AG10803 (cell line): Measurements from ENCODE around the gene SHLD1.

ENCODE experiments used
- DNase-seq: peaks from one replicate; pipeline ENCODE4 v3.0.0; 2010; ENCODE audit warnings: low read depth
- H3K4me3 ChIP-seq: 2 replicates; pipeline ENCODE4 v1.5.1; 2011; ENCODE audit warnings: mild to moderate bottlenecking, low read length, control low read depth
- TF ChIP-seq, protein P1 (sequence below): conservative IDR thresholded peaks from 2 replicates; pipeline ENCODE4 v1.5.1; 2011; ENCODE audit warnings: mild to moderate bottlenecking, low read length, control low read depth, inconsistent platforms

Gene SHLD1

GRCh38 chr20:5784735-5785134, 34.5 kb downstream of the SHLD1 start:
- no peak overlapping the region for H3K4me3 ChIP-seq
- no peak for DNase-seq
- TF ChIP-seq, protein P1, sequence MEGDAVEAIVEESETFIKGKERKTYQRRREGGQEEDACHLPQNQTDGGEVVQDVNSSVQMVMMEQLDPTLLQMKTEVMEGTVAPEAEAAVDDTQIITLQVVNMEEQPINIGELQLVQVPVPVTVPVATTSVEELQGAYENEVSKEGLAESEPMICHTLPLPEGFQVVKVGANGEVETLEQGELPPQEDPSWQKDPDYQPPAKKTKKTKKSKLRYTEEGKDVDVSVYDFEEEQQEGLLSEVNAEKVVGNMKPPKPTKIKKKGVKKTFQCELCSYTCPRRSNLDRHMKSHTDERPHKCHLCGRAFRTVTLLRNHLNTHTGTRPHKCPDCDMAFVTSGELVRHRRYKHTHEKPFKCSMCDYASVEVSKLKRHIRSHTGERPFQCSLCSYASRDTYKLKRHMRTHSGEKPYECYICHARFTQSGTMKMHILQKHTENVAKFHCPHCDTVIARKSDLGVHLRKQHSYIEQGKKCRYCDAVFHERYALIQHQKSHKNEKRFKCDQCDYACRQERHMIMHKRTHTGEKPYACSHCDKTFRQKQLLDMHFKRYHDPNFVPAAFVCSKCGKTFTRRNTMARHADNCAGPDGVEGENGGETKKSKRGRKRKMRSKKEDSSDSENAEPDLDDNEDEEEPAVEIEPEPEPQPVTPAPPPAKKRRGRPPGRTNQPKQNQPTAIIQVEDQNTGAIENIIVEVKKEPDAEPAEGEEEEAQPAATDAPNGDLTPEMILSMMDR, result no peak

GRCh38 chr20:5785146-5785545, 34.9 kb downstream of the SHLD1 start:
- TF ChIP-seq, protein P1, result no peak
- no peak for DNase-seq
- no peak overlapping the region for H3K4me3 ChIP-seq

GRCh38 chr20:5786930-5787795, 37.0 kb downstream of the SHLD1 start:
- DNase-seq, result peak; percentile 62
- H3K4me3 ChIP-seq, result no peak overlapping the region
- TF ChIP-seq, protein P1, result no peak

- DNase-seq, result no peak
- TF ChIP-seq, protein P1, result no peak
- no peak overlapping the region for H3K4me3 ChIP-seq
Observed at GRCh38 chr20:5787796-5788165, 37.6 kb downstream of the SHLD1 start.

GRCh38 chr20:5788385-5788895, 38.2 kb downstream of the SHLD1 start:
- TF ChIP-seq, protein P1, result peak; percentile 98
- peak; percentile 88 for DNase-seq

GRCh38 chr20:5789827-5790226, 39.6 kb downstream of the SHLD1 start:
- no peak for DNase-seq
- TF ChIP-seq, protein P1, result no peak
- no peak overlapping the region for H3K4me3 ChIP-seq

More at GRCh38 chr20:5788385-5788895, 38.2 kb downstream of the SHLD1 start:
- no peak overlapping the region for H3K4me3 ChIP-seq

DNA sequence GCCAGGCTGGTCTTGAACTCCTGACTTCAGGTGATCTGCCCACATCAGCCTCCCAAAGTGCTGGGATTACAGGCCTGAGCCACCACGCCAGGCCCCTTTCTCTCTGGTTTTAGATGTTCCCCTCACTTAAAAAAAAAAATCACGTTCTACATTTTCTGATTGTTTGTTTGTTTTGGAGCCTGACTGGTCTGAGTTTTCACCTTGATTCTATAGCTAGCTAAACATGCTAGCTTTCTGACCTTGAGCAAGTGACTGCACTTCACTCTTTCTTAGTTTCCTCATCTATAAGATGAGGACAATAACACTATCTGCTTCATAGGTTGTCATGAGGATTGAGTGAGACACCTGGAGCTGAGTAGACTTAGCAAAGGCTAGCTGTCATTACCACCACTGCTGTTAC, 43.7 kb downstream of the SHLD1 start:
- TF ChIP-seq, protein P1, result no peak
- DNase-seq, result no peak
- H3K4me3 ChIP-seq, result no peak overlapping the region
